CD4-positive, CD25-positive, alpha-beta regulatory T cell (primary cell): ENCODE data around the gene QSOX2. TPM values are rescaled to one million over a fixed set of nuclear protein-coding genes. Genes with fewer than 3 reads are reported as not detected.

Experiments
- ATAC-seq, 2 donors: fragments of 150-1000 bp; cut with Tn5 transposase; one replicate each; pipeline ENCODE4 v1.10.0; 2021; ENCODE audit warnings: low read depth in 2 of 2, moderate number of reproducible peaks in 2 of 2, moderate library complexity in 1 of 2
- DNase-seq, 3 donors: peaks; one replicate each; pipeline versions ENCODE4 v3.0.0 to v3.0.0-alpha.2; 2012 to 2022; ENCODE audit warnings: mixed read lengths in 1 of 3
- H3K27ac ChIP-seq: one replicate; pipeline ENCODE4 v1.7.0; 2013; ENCODE audit warnings: mild to moderate bottlenecking, low read length; ENCODE audit not compliant: insufficient read depth, poor library complexity, severe bottlenecking
- H3K27me3 ChIP-seq: one replicate; pipeline ENCODE4 v1.7.0; 2013; ENCODE audit warnings: low read length; ENCODE audit not compliant: control insufficient read depth, insufficient read depth
- H3K36me3 ChIP-seq: one replicate; pipeline ENCODE4 v1.7.0; 2013; ENCODE audit warnings: mild to moderate bottlenecking, low read length, moderate library complexity; ENCODE audit not compliant: control insufficient read depth, insufficient read depth
- H3K4me1 ChIP-seq: 2 replicates; pipeline ENCODE4 v1.7.0; 2013; ENCODE audit warnings: mild to moderate bottlenecking, low read length; ENCODE audit not compliant: insufficient read depth, control insufficient read depth, poor library complexity, severe bottlenecking
- H3K4me3 ChIP-seq: one replicate; pipeline ENCODE4 v1.7.0; 2013; ENCODE audit warnings: low read depth, mild to moderate bottlenecking, low read length, moderate library complexity
- H3K9me3 ChIP-seq, 2 experiments: 1 replicate in 1 of 2; 2 replicates in 1 of 2; pipeline ENCODE4 v1.7.0; 2013; ENCODE audit warnings: low read length in 2 of 2, mild to moderate bottlenecking in 1 of 2, moderate library complexity in 1 of 2; ENCODE audit not compliant: control insufficient read depth in 2 of 2
- H3K27ac Mint-ChIP-seq, 3 donors: one replicate each; pipeline ENCODE4 v1.8.0; 2020 to 2022; ENCODE audit warnings: mild to moderate bottlenecking in 3 of 3, mixed read lengths in 3 of 3, moderate library complexity in 2 of 3
- H3K27me3 Mint-ChIP-seq: one replicate; pipeline ENCODE4 v1.8.0; 2022; ENCODE audit warnings: mild to moderate bottlenecking, mixed read lengths
- H3K36me3 Mint-ChIP-seq: one replicate; pipeline ENCODE4 v1.8.0; 2020; ENCODE audit warnings: mixed read lengths
- H3K4me1 Mint-ChIP-seq, 4 donors: one replicate each; pipeline ENCODE4 v1.8.0; 2020 to 2022; ENCODE audit warnings: mixed read lengths in 4 of 4, mild to moderate bottlenecking in 1 of 4
- H3K4me3 Mint-ChIP-seq, 4 donors: one replicate each; pipeline ENCODE4 v1.8.0; 2020 to 2022; ENCODE audit warnings: mild to moderate bottlenecking in 4 of 4, mixed read lengths in 4 of 4, moderate library complexity in 3 of 4
- H3K9me3 Mint-ChIP-seq, 7 donors: one replicate each; pipeline ENCODE4 v1.8.0; 2020 to 2022; ENCODE audit warnings: mixed read lengths in 7 of 7, mild to moderate bottlenecking in 3 of 7, moderate library complexity in 2 of 7
- polyA plus RNA-seq, 4 donors: library from polyadenylated mRNA; unstranded; fragments of 300-500 nt; fragmentation: Illumina TruSeq; gene quantifications; one replicate each; pipeline ENCODE4 v1.2.3, GENCODE V29; 2021
- total RNA-seq: library from RNA; stranded (reverse); gene quantifications from one replicate; pipeline ENCODE4 v1.2.3, GENCODE V29; 2022

The QSOX2 gene
- total and polyA plus RNA-seq, 5 donors from 2014 or later: 0.33 to 16.6 (median 0.46) TPM

DNA sequence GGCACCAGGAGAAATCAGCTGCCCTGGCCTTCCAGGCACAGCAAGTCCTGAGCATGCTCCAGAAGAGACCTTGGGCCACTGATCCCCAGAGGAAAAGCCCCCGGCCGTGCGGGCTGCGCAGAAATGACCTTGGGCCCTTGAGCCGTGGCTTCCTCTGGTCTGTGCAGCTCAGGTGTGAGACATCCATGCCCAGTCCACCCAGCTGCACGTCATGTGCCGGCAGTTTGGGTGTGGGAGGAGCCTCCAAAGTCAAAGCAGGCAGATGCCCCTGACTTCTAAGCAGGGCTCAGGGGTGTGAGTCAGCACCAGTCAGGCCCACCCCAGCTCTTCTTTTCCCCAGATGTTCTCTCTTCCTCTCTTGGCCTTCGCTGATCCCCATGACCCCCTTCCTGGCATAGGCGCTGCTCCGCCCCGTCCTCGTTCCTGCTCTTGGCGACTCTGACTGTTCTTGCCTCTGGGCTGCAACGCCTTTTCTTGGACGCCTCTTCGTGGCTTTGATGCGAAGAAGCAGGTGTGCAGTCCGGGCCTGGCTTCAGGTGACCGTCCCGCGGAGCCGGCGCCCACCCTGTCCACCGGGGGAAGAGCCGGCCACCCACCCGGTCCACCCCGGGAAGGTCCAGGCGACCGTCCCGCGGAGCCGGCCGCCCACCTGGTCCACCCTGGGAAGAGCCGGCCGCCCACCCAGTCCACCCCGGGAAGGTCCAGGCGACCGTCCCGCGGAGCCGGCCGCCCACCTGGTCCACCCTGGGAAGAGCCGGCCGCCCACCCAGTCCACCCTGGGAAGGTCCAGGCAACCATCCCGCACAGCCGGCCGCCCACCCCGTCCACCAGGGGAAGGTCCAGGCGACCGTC, 5.9 kb upstream of the QSOX2 start:
- no peak overlapping the region for H3K4me3 Mint-ChIP-seq
- H3K4me1 ChIP-seq: no peaks in the 10 kb centered on the region
- DNase-seq: no peak
- no peaks in the 10 kb centered on the region for H3K36me3 ChIP-seq
- no peaks in the 10 kb centered on the region for H3K4me1 Mint-ChIP-seq
- H3K4me3 ChIP-seq: no peak overlapping the region
- H3K9me3 ChIP-seq: no peaks in the 10 kb centered on the region
- H3K36me3 Mint-ChIP-seq: no peaks in the 10 kb centered on the region
- ATAC-seq: no peak
- H3K27me3 Mint-ChIP-seq: peaks cover 4% of the 10 kb centered on the region
- H3K27ac ChIP-seq: no peak overlapping the region
- H3K27ac Mint-ChIP-seq: peak overlapping the region in 1 of 3 donors; percentile 82
- no peaks in the 10 kb centered on the region for H3K27me3 ChIP-seq
- no peaks in the 10 kb centered on the region for H3K9me3 Mint-ChIP-seq

GRCh38 chr9:136250676-136251075, 5.1 kb upstream of the QSOX2 start:
- Histone ChIP-seq H3K4me1 (peaks cover 2% of the 10 kb centered on the region), H3K4me3 (no peak overlapping the region), H3K27ac (no peak overlapping the region), H3K9me3 (no peaks in the 10 kb centered on the region), H3K36me3 (no peaks in the 10 kb centered on the region), H3K27me3 (no peaks in the 10 kb centered on the region)
- H3K36me3 Mint-ChIP-seq: no peaks in the 10 kb centered on the region
- ATAC-seq: no peak
- H3K27ac Mint-ChIP-seq: no peak overlapping the region
- peaks cover 0 to 6% (median 0%) of the 10 kb centered on the region in 4 donors for H3K4me1 Mint-ChIP-seq
- H3K9me3 Mint-ChIP-seq: no peaks in the 10 kb centered on the region
- H3K4me3 Mint-ChIP-seq: no peak overlapping the region
- peaks cover 4% of the 10 kb centered on the region for H3K27me3 Mint-ChIP-seq
- DNase-seq: no peak

GRCh38 chr9:136249877-136250559, 4.4 kb upstream of the QSOX2 start:
- no peaks in the 10 kb centered on the region for H3K27me3 ChIP-seq
- no peaks in the 10 kb centered on the region for H3K9me3 ChIP-seq
- H3K4me1 ChIP-seq: peaks cover 6% of the 10 kb centered on the region
- no peak overlapping the region for H3K27ac Mint-ChIP-seq
- no peak overlapping the region for H3K4me3 ChIP-seq
- H3K36me3 ChIP-seq: no peaks in the 10 kb centered on the region
- no peak for DNase-seq
- H3K27me3 Mint-ChIP-seq: peaks cover 4% of the 10 kb centered on the region
- no peaks in the 10 kb centered on the region for H3K9me3 Mint-ChIP-seq
- no peak overlapping the region for H3K27ac ChIP-seq
- ATAC-seq: no peak
- H3K36me3 Mint-ChIP-seq: no peaks in the 10 kb centered on the region
- H3K4me1 Mint-ChIP-seq: peaks cover 0 to 6% (median under 1%) of the 10 kb centered on the region in 4 donors
- peak overlapping the region in 1 of 4 donors; percentile 50 for H3K4me3 Mint-ChIP-seq

DNA sequence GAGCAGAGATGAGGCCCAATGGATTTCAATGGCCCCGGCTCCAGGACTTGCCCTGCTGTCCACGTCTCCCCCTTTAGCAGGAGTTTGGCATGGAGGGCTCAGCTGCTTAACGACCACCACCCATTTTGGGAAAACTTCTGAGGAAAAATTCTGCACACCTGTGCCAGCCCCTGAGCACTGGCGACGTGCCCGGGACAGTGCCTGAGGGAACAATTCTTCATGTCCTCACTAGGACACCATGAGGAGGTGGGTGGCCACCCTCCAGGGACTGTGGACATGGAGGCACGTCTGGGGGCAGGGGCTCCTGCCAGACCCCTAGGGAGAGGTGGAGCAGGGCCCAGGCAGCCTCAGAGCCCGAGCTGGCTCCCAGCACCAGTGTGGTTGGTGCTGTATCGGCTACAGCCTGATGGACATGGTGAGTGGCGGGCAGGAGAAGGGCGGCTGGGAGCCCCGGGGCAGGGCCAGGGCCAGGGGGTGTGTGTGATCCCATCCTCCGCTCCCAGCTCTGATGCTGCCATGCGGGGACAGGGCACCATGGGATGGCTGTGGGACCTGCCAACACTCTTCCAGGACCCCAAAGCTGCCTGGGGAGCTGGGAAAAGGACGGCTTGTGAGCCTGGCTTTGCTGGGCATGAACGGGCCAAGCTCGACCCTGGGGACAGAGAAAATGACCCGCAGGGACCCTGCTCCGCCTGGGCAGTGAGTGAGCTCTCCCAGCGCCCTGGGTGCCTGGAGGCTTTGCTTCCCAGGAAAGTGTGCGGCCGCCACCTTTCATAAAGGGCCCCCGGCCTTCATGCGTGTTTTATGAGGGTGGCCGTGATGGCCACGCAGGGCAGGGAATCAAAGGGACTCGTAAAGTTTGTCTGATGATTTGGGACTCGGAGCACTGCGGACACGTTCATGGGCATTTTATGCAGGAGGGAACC, 3.6 kb upstream of the QSOX2 start:
- no peak for ATAC-seq

GRCh38 chr9:136247947-136248637, 2.5 kb upstream of the QSOX2 start:
- no peak for DNase-seq
- H3K27ac Mint-ChIP-seq: no peak overlapping the region
- H3K4me3 Mint-ChIP-seq: no peak overlapping the region

More for the DNA sequence above, 3.6 kb upstream of the QSOX2 start:
- no peaks in the 10 kb centered on the region for H3K27me3 ChIP-seq
- no peak for DNase-seq
- H3K4me3 Mint-ChIP-seq: peak overlapping the region in 1 of 4 donors; percentile 50
- no peaks in the 10 kb centered on the region for H3K36me3 ChIP-seq
- no peak overlapping the region for H3K27ac ChIP-seq
- peaks cover 4% of the 10 kb centered on the region for H3K27me3 Mint-ChIP-seq
- H3K36me3 Mint-ChIP-seq: no peaks in the 10 kb centered on the region
- peaks cover 7 to 14% (median 9%) of the 10 kb centered on the region in 4 donors for H3K4me1 Mint-ChIP-seq
- H3K4me3 ChIP-seq: no peak overlapping the region
- no peaks in the 10 kb centered on the region for H3K9me3 ChIP-seq
- no peaks in the 10 kb centered on the region for H3K9me3 Mint-ChIP-seq
- no peak overlapping the region for H3K27ac Mint-ChIP-seq
- H3K4me1 ChIP-seq: peaks cover 14% of the 10 kb centered on the region

DNA sequence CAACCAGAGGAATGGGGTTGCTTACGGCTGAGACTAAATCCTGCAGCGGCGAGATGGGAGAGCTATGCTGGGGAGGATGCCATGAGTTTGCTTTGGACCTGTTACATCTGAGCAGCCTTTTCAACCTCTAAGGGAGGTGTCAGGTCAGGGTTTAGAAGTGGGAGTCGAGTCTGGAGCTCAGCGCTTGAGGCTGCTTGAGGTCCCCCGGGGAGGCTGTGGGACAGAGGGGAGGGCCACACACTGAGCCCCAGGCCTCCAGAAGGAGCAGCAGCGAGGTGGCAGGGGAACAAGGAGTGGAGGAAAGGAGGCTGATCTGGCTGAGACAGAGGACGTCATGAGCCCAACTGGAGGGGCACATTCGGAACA, 1.9 kb upstream of the QSOX2 start:
- Mint-ChIP-seq H3K4me3 (peak overlapping the region in 1 of 4 donors; percentile 84), H3K36me3 (no peaks in the 10 kb centered on the region), H3K27me3 (peaks cover 4% of the 10 kb centered on the region), H3K4me1 (peaks cover 19 to 31% (median 24%) of the 10 kb centered on the region in 4 donors), H3K27ac (no peak overlapping the region), H3K9me3 (no peaks in the 10 kb centered on the region)
- H3K4me3 ChIP-seq: no peak overlapping the region
- H3K27ac ChIP-seq: no peak overlapping the region
- DNase-seq (no peak), ATAC-seq (no peak)
- H3K27me3 ChIP-seq: no peaks in the 10 kb centered on the region
- H3K9me3 ChIP-seq: no peaks in the 10 kb centered on the region
- H3K4me1 ChIP-seq: peaks cover 31% of the 10 kb centered on the region
- no peaks in the 10 kb centered on the region for H3K36me3 ChIP-seq

More at GRCh38 chr9:136247947-136248637, 2.5 kb upstream of the QSOX2 start:
- H3K27ac ChIP-seq: no peak overlapping the region
- H3K4me3 ChIP-seq: no peak overlapping the region
- Mint-ChIP-seq H3K27me3 (peaks cover 4% of the 10 kb centered on the region), H3K4me1 (peaks cover 19 to 26% (median 20%) of the 10 kb centered on the region in 4 donors), H3K9me3 (no peaks in the 10 kb centered on the region), H3K36me3 (no peaks in the 10 kb centered on the region)
- peaks cover 25% of the 10 kb centered on the region for H3K4me1 ChIP-seq
- no peak for ATAC-seq
- H3K36me3 ChIP-seq: no peaks in the 10 kb centered on the region
- H3K9me3 ChIP-seq: no peaks in the 10 kb centered on the region
- no peaks in the 10 kb centered on the region for H3K27me3 ChIP-seq
